HepG2 (cell line): ENCODE results near the gene MACROD2. TPM values are rescaled to one million over a fixed set of nuclear protein-coding genes. Genes with fewer than 3 reads are reported as not detected.

Experiments
- ARID4A ChIP-seq: sonication (generic); formaldehyde crosslinking; IDR thresholded peaks from 2 replicates; pipeline ENCODE4 v1.5.0; 2020; ENCODE audit warnings: mild to moderate bottlenecking, missing genetic modification reagents, borderline replicate concordance
- ARNT2 ChIP-seq: sonication (generic); formaldehyde crosslinking; IDR thresholded peaks from 2 replicates; pipeline ENCODE4 v1.8.0; 2022; ENCODE audit warnings: mild to moderate bottlenecking, low read depth, missing genetic modification reagents, moderate library complexity
- ATAD3A ChIP-seq: sonication (generic); formaldehyde crosslinking; IDR thresholded peaks from 2 replicates; pipeline ENCODE4 v1.4.0; 2020; ENCODE audit warnings: missing genetic modification reagents
- E2F2 ChIP-seq: sonication (generic); formaldehyde crosslinking; IDR thresholded peaks from 2 replicates; pipeline ENCODE4 v1.4.0; 2020; ENCODE audit warnings: missing genetic modification reagents, borderline replicate concordance
- FOXK2 ChIP-seq: fragments of 450-650 bp; IDR thresholded peaks from 2 replicates; pipeline ENCODE4 v1.6.1; 2016
- GTF3A ChIP-seq: sonication (generic); formaldehyde crosslinking; conservative IDR thresholded peaks from 2 replicates; pipeline ENCODE4 v1.4.0; 2020; ENCODE audit warnings: mild to moderate bottlenecking, missing genetic modification reagents
- HOXA5 ChIP-seq: sonication (generic); formaldehyde crosslinking; IDR thresholded peaks from 2 replicates; pipeline ENCODE4 v1.4.0; 2020; ENCODE audit warnings: missing genetic modification reagents
- MTF1 ChIP-seq: sonication (generic); formaldehyde crosslinking; IDR thresholded peaks from 2 replicates; pipeline ENCODE4 v1.5.0; 2020; ENCODE audit warnings: missing genetic modification reagents
- MYC ChIP-seq: sonication (generic); formaldehyde crosslinking; IDR thresholded peaks from 2 replicates; pipeline ENCODE4 v1.9.0; 2021; ENCODE audit warnings: missing genetic modification reagents, borderline replicate concordance
- RAD51 ChIP-seq: fragments of 450-650 bp; IDR thresholded peaks from 2 replicates; pipeline ENCODE4 v1.6.1; 2016; ENCODE audit warnings: borderline replicate concordance
- SAFB2 ChIP-seq: sonication (generic); formaldehyde crosslinking; IDR thresholded peaks from 2 replicates; pipeline ENCODE4 v1.5.1; 2020; ENCODE audit warnings: missing genetic modification reagents, low read depth, mild to moderate bottlenecking, borderline replicate concordance
- SP4 ChIP-seq: sonication (generic); formaldehyde crosslinking; IDR thresholded peaks from 2 replicates; pipeline ENCODE4 v1.8.1; 2023; ENCODE audit warnings: mild to moderate bottlenecking, missing genetic modification reagents
- ZBTB42 ChIP-seq: sonication (generic); formaldehyde crosslinking; IDR thresholded peaks from 2 replicates; pipeline ENCODE4 v1.5.0; 2020; ENCODE audit warnings: mild to moderate bottlenecking, missing genetic modification reagents
- ZBTB46 ChIP-seq: sonication (generic); formaldehyde crosslinking; IDR thresholded peaks from 2 replicates; pipeline ENCODE4 v1.4.0; 2020; ENCODE audit warnings: mild to moderate bottlenecking, missing genetic modification reagents, borderline replicate concordance
- ZBTB7A ChIP-seq: sonication (generic); formaldehyde crosslinking; IDR thresholded peaks from 2 replicates; pipeline ENCODE4 v1.8.0; 2022; ENCODE audit warnings: mild to moderate bottlenecking, missing genetic modification reagents
- ZKSCAN1 ChIP-seq: fragments of 150-350 bp; IDR thresholded peaks from 2 replicates; pipeline ENCODE4 v1.6.1; 2014; ENCODE audit warnings: low read length
- ZMYM3 ChIP-seq: sonication (generic); formaldehyde crosslinking; IDR thresholded peaks from 2 replicates; pipeline ENCODE4 v1.5.1; 2020; ENCODE audit warnings: mild to moderate bottlenecking, missing genetic modification reagents
- ZNF256 ChIP-seq: sonication (generic); formaldehyde crosslinking; conservative IDR thresholded peaks from 2 replicates; pipeline ENCODE4 v1.4.0; 2020; ENCODE audit warnings: missing genetic modification reagents
- ZNF335 ChIP-seq: sonication (generic); formaldehyde crosslinking; IDR thresholded peaks from 2 replicates; pipeline ENCODE4 v1.4.0; 2020; ENCODE audit warnings: missing genetic modification reagents
- ZNF33B ChIP-seq: sonication (generic); formaldehyde crosslinking; IDR thresholded peaks from 2 replicates; pipeline ENCODE4 v1.5.1; 2020; ENCODE audit warnings: mild to moderate bottlenecking, missing genetic modification reagents
- ZNF7 ChIP-seq: IDR thresholded peaks from 2 replicates; pipeline ENCODE4 v1.6.1; 2016; ENCODE audit warnings: missing biosample characterization, missing genetic modification reagents
- ZUFSP ChIP-seq: sonication (generic); formaldehyde crosslinking; IDR thresholded peaks from 2 replicates; pipeline ENCODE4 v1.9.0; 2021; ENCODE audit warnings: missing genetic modification reagents, mild to moderate bottlenecking, borderline replicate concordance
- polyA plus RNA-seq, 8 experiments: library from polyadenylated mRNA; depleted of rRNA in 3 of 8; stranded (reverse) in 7 of 8; unstranded in 1 of 8; fragments of >200 nt; fragmentation: Illumina TruSeq in 4 of 8; extraction: Trizol in 4 of 8; gene quantifications; 2 replicates each; pipeline versions ENCODE4 v1.2.1 to v1.2.3, GENCODE V29; 2011 to 2016; ENCODE audit warnings: low read depth in 4 of 8, missing spikeins in 1 of 8, mixed read lengths in 1 of 8; ENCODE audit not compliant: insufficient read depth in 1 of 8
- total RNA-seq, 5 experiments: library from RNA; depleted of rRNA; stranded (reverse); fragments of >200 nt; fragmentation: Illumina TruSeq; extraction: Trizol; gene quantifications; 2 replicates each; pipeline ENCODE4 v1.2.3, GENCODE V29; 2016; ENCODE audit warnings: low read depth in 1 of 5

Gene MACROD2
- total and polyA plus RNA-seq, 2 of the 13 experiments (the other 11 are each of a cell fraction or from before 2014, with no cell fraction given), result 0.13 to 0.51 TPM

- TF ChIP-seq ZUFSP (no peak), ZNF7 (CRISPR knock-in tag) (no peak), ZBTB7A (no peak), ZKSCAN1 (no peak), ZNF335 (no peak), MTF1 (CRISPR knock-in tag) (no peak), E2F2 (CRISPR knock-in tag) (no peak), ARNT2 (no peak), ZNF33B (CRISPR knock-in tag) (no peak), RAD51 (no peak), ZBTB42 (no peak), ARID4A (CRISPR knock-in tag) (no peak), MYC (no peak), ZNF256 (no peak), SAFB2 (CRISPR knock-in tag) (no peak), HOXA5 (CRISPR knock-in tag) (0 out of 2 replicates have a peak, but pooled peaks have one; percentile 19), ATAD3A (CRISPR knock-in tag) (no peak), ZBTB46 (no peak), FOXK2 (no peak), SP4 (CRISPR knock-in tag) (no peak), ZMYM3 (CRISPR knock-in tag) (no peak), GTF3A (CRISPR knock-in tag) (no peak)
Measured at GRCh38 chr20:14609328-14610221, 614.3 kb downstream of the MACROD2 start (continued).
